Raji (cell line): ENCODE results near the gene KRT26.

Experiments used
- POLR2A ChIP-seq: IDR thresholded peaks from 2 replicates; pipeline ENCODE4 v1.6.1; 2011; ENCODE audit warnings: low read depth, low read length, control low read depth; ENCODE audit not compliant: insufficient read depth

Gene KRT26

GRCh38 chr17:40760105-40761016 lies 11.6 kb downstream of the KRT26 start:
- no peak for TF ChIP-seq POLR2A

DNA sequence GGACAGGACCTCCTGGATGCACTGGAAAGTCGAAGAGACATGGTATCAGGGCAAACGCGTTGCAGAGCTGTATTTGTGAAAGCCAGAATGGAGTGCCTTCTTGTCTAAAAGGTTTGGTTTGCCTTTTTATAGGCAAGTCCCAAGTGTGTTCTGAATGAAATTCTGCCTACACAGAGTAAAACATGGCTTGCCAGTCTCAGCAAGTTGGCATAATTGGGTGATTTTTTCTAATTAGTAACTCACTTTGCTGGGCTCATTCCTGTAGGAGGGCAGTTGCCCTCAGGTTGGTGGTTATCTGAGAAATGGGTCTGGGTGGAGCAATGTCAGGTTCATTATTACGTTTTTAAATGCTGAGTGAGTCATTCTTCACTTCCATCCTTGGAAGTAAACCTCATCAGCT lies 16.8 kb downstream of the KRT26 start, which contains the start of gene KRT25:
Gene KRT25 (minus strand): TSS at position 101 of the 400 bp plus-strand sequence. CDS start 60 bp downstream, at position 41.
- no peak for TF ChIP-seq POLR2A

GRCh38 chr17:40753804-40754203 lies 18.2 kb downstream of the KRT26 start:
- no peak for TF ChIP-seq POLR2A

- TF ChIP-seq POLR2A: no peak
Measured at GRCh38 chr17:40751065-40751464, 20.9 kb downstream of the KRT26 start.

DNA sequence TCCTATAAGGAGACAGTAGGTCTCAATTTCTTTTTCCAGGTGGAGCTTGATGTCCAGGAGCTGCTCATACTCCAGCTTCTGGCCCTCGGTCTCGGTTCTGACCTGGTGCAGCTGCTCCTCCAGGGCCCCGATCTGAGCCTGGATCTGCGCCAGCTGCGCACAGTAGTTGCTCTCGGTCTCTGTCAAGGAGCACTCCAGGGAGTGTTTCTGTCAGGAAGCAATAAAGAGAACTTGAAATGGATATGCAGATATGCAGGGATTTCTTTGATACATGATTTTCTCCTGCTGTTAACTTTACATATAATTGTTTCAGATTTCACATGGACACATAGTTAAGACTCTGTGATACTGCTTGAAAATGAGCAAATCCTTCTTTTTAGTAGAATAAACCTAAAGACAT lies 21.6 kb downstream of the KRT26 start:
- TF ChIP-seq POLR2A: no peak

DNA sequence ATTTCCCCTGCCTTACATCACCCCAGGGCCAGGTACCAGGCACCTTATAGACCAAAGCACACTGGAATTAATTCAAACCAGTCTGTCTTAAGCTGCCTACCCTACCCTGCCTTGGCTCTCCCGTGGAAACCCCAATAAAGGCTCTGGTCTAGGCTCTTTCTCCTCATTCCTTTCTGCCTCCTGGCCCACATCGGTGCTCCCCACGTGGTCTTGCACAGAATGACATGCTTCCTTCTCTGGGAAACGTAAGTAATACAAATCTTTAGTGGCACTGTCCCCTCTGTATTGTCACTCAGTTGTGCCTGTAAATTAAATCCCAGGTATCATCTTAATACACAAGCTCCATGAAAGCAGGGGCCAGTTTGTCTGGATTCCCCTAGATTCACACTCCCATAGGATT lies 33.4 kb downstream of the KRT26 start:
- no peak for TF ChIP-seq POLR2A

DNA sequence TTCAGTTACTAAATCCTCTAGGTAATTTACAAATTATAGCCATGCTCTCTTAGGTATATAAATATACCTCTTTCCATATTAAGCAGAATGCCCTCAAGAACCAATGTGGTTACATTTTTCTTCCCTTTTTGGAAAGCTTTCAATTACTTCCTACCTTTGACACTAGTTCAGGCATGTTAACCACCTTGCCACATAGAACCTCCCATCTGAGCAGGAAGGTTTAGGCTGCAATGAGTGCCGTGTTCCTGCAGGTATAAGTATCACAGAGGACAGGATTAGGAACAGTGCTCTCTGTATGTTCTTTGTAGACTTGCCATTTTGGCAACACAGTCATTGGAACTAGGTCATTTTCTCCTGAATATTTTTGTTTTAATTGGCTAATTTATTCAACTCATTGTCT lies 37.0 kb downstream of the KRT26 start:
- TF ChIP-seq POLR2A: no peak

- TF ChIP-seq POLR2A: no peak
Measured at GRCh38 chr17:40734018-40734417, 38.0 kb downstream of the KRT26 start.

GRCh38 chr17:40730970-40731369 lies 41.0 kb downstream of the KRT26 start:
- no peak for TF ChIP-seq POLR2A

- TF ChIP-seq POLR2A: no peak
Measured at GRCh38 chr17:40727447-40728231, 44.4 kb downstream of the KRT26 start.

DNA sequence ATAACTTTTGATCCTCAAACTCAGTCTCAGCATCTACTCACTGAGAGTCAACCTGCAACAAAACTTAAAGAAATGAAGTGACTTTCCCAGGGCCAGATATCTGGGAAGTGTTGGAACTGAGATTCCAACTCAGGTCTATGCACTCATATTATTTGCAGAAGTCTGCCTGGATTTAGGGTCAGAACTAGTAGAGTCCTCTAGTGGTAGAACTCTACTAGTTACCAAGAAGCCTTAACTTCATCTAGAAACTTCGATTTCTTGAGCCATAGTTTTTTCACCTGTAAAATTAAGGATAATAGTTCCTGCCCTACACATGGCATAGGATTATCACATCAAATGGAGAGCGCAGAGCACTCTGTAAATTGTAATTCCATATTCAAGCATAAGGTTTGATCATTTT lies 45.1 kb downstream of the KRT26 start:
- TF ChIP-seq POLR2A: no peak

DNA sequence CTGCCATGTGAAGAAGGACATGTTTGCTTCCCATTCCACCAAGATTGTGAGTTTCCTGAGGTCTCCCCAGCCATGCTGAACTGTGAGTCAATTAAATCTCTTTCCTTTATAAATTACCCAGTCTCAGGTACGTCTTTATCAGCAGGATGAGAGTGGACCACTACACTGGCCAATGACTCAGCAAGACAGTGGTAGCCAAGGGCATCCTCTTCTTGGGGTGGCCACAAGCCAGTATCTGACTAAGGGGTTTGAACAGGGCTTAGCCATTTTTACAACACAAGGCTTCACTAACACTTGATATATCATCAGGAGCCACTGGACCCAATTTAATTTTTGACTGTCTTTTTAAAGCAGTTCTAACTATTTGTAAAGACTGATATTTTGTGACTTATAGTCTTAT lies 47.3 kb downstream of the KRT26 start:
- no peak for TF ChIP-seq POLR2A

DNA sequence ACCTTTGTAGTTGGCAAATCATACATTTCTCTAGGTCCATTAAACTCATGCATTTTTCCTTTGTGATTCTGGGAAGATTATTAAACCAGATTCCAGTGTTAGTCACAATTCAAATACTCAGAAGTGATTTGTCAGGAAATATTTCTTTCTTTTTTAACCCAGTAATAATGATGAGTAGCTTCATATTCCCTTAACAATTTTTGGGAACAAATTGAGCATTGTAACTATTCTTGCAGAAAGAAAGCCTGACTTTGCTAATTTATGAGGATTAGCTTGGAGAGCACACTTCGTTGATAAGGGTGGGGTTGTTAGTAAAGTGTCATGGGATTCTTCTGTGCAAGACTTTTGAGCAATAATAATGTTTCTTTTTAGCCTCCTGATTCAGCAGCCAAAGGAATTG lies 49.8 kb downstream of the KRT26 start:
- TF ChIP-seq POLR2A: no peak

- no peak for TF ChIP-seq POLR2A
Measured at GRCh38 chr17:40720899-40721298, 51.1 kb downstream of the KRT26 start.

DNA sequence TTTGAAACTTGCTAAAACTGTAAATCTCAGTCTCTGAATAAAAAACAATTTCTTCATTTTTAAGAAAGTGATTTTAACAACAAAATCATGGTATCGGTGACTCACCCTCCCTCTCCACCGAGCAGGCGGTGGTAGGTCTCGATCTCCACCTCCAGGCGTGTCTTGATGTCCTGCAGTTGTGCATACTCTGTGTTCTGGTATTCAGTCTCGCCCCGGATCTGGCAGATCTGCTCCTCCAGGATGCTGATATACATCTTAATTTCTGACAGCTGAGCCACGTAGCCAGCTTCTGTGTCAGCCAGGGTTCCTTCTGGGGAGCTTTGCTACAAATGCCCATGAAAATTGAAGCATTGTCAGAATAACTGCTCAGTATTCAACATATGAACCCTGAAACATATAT lies 53.1 kb downstream of the KRT26 start:
- no peak for TF ChIP-seq POLR2A

GRCh38 chr17:40717776-40718175 lies 54.2 kb downstream of the KRT26 start:
- no peak for TF ChIP-seq POLR2A
